GM12875 (cell line): ENCODE measurements around the gene EXT2.
A peak's percentile ranks its signal among the peaks of the same experiment; 100 is the strongest.

Experiments
- H3K4me3 ChIP-seq: one replicate; pipeline ENCODE4 v1.5.1; 2011; ENCODE audit warnings: low read depth, low read length, control low read depth
- TF ChIP-seq, protein P1 (sequence below): IDR thresholded peaks from 2 replicates; pipeline ENCODE4 v1.5.1; 2011; ENCODE audit warnings: low read depth, mild to moderate bottlenecking, control low read depth, inconsistent platforms, low read length, moderate library complexity, borderline replicate concordance; ENCODE audit not compliant: insufficient read depth

Gene EXT2

DNA sequence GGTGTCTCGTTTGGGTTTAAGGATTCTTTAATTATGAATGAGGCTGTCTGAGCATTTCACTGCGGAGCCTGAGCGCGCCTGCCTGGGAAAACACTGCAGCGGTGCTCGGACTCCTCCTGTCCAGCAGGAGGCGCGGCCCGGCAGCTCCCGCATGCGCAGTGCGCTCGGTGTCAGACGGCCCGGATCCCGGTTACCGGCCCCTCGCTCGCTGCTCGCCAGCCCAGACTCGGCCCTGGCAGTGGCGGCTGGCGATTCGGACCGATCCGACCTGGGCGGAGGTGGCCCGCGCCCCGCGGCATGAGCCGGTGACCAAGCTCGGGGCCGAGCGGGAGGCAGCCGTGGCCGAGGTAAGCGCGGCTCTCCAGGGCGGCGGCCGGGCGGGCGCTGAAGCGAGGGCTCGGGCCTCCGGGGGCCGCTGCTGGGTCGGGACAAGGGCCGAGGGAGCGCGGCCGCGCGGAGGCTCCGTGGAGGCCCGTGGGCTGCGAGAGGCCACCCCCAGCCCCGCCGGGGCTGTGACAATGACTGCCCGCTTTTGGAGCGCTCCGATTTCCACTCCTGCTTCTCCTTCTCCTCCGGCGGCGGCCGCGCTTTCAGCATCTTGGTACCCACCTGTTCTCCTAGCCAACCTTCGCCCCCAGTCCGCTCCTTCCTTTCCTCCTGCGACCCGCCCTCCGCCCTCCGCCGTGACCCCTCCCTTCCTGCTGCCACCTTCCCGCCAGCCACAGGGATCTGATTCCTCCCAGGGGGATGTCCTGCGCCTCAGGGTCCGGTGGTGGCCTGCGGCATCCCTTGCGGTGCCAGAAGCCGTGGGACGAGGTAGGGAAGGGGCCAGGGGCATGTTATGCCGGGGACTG lies at the start of gene EXT2:
Gene EXT2 (plus strand): TSS at position 173 of the 854 bp plus-strand sequence. CDS start 12,035 bp downstream, outside the sequence.
- TF ChIP-seq, protein P1, sequence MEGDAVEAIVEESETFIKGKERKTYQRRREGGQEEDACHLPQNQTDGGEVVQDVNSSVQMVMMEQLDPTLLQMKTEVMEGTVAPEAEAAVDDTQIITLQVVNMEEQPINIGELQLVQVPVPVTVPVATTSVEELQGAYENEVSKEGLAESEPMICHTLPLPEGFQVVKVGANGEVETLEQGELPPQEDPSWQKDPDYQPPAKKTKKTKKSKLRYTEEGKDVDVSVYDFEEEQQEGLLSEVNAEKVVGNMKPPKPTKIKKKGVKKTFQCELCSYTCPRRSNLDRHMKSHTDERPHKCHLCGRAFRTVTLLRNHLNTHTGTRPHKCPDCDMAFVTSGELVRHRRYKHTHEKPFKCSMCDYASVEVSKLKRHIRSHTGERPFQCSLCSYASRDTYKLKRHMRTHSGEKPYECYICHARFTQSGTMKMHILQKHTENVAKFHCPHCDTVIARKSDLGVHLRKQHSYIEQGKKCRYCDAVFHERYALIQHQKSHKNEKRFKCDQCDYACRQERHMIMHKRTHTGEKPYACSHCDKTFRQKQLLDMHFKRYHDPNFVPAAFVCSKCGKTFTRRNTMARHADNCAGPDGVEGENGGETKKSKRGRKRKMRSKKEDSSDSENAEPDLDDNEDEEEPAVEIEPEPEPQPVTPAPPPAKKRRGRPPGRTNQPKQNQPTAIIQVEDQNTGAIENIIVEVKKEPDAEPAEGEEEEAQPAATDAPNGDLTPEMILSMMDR, result peak; percentile 93
- H3K4me3 ChIP-seq, result peak within 1 kb of the TSS; percentile 89

- TF ChIP-seq, protein P1, result no peak
- no peak overlapping the region for H3K4me3 ChIP-seq
Observed at GRCh38 chr11:44046182-44046581, 49.3 kb upstream of the EXT2 start.

GRCh38 chr11:44047298-44047697 lies 48.2 kb upstream of the EXT2 start:
- TF ChIP-seq, protein P1, result no peak
- H3K4me3 ChIP-seq, result no peak overlapping the region

DNA sequence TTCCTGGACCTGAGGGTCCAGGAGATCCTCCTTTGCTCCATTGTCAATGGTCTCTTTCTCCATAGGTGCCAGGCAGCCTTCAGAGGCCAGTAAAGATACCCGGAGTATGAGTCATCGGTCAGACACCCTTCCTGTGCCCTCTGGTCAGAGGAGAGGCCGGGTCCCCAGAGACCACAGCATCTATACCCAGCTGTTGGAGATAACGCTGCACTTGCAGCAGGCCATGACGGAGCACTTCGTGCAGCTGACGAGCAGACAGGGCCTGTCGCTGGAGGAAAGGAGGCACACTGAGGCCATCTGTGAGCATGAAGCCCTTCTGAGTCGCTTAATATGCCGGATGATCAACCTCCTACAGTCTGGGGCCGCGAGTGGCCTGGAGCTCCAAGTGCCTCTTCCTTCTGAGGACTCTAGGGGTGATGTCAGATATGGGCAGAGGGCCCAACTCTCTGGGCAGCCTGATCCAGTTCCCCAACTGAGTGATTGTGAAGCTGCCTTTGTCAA lies 47.5 kb upstream of the EXT2 start, which contains the start of gene ACCSL:
Gene ACCSL (plus strand): TSS at position 51 of the 501 bp plus-strand sequence. CDS start 56 bp downstream, at position 107.
- TF ChIP-seq, protein P1, result no peak

DNA sequence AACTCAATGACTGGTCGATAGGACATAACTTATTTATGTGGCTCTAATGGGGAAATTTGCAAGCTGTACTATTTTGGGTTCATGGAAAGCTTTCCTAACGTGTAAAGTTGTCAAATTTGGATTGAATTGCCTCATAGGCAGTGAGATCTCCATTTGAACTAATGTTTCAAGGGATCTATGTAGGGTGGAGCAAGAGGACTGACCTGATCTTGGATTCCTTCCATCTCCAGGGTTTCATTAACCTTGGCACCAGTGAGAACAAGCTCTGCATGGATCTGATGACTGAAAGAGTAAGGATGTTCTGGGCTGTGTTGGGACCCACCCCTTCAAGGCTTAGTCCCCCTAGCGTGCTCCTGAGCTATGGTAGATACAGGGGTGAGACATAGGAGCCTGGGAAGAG lies 45.6 kb upstream of the EXT2 start:
- TF ChIP-seq, protein P1, result no peak
- H3K4me3 ChIP-seq, result no peak overlapping the region

More for the DNA sequence above, 47.5 kb upstream of the EXT2 start, which contains the start of gene ACCSL:
- H3K4me3 ChIP-seq, result no peak within 1 kb of the TSS

GRCh38 chr11:44051171-44051570 lies 44.3 kb upstream of the EXT2 start:
- TF ChIP-seq, protein P1, result no peak

DNA sequence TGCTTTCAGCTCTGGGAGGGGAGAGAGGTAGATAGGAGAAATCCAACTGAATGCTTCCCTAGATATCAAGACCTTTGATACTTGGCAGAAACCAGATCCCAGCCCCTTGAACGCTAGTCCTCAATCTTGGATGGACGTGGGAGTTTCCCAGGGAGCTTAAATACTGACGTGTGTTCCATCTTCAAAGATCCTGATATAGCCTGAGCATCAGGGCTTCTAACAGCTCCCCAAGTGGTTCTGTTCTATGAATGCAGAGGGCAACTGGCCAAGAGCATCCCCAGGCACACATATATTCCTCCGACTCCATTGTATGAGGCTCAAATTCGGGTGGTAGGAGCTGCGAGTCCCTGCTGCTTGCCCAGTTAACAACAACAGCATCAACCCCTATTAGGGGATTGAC lies 38.1 kb upstream of the EXT2 start:
- TF ChIP-seq, protein P1, result no peak
- no peak overlapping the region for H3K4me3 ChIP-seq

More at GRCh38 chr11:44051171-44051570, 44.3 kb upstream of the EXT2 start:
- no peak overlapping the region for H3K4me3 ChIP-seq
